ENCODE results near the gene XPO6. TPM values are rescaled to one million over a fixed set of nuclear protein-coding genes. Genes with fewer than 3 reads are reported as not detected.

Gene XPO6
- total RNA-seq, 1 donor from 2014 or later, result 230 TPM

DNA sequence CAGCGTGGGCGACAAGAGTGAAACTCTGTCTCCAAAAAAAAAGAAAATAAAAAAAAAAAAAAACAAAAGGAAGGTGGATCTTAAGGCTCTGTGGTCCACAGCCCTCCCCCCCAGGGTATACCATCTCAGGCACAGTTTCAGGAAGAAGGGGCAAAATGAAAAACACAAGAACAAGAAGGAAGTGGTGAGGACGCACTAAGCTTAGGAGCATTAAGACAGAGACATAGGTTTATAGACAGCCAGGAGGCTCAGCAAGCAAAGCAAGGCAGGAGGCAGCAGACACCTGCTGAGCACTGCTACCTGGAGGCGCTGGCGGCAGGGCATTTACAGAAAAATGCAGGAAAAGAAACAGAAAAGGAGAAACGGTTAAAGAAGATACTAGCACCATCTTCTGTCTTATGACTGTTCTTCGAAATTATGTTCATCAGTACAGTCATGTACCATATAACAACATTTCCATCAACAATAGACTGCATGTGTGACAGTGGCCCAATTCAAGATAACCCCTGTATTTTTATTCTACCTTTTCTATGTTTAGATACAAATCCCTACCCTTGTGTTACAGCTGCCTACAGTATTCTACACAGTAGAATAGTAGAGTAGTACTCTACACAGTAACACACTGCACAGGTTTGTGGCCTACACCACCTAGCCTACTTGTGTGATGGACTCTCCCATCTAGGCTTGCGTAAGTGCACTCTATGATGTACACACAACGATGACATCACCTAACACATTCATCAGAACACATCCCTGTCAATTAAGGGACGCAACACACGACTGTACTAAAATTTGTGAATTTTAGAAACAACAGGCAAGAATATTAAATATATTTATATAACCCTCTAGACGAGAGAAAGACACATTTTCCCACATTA is 62.5 kb downstream of the XPO6 start:
- no peaks in the 10 kb centered on the region for H3K9me3 Mint-ChIP-seq
- peaks cover 54% of the 10 kb centered on the region for H3K4me1 Mint-ChIP-seq
- intact Hi-C loops (cut with micrococcal nuclease), result no loop called here
- peak; percentile 78 for DNase-seq
- peak overlapping the region; percentile 39 for H3K4me3 Mint-ChIP-seq
- peaks cover 71% of the 10 kb centered on the region for H3K36me3 Mint-ChIP-seq (ENCODE audit: low read depth)
- H3K27me3 Mint-ChIP-seq, result no peaks in the 10 kb centered on the region
- peak overlapping the region; percentile 80 for H3K27ac Mint-ChIP-seq

DNA sequence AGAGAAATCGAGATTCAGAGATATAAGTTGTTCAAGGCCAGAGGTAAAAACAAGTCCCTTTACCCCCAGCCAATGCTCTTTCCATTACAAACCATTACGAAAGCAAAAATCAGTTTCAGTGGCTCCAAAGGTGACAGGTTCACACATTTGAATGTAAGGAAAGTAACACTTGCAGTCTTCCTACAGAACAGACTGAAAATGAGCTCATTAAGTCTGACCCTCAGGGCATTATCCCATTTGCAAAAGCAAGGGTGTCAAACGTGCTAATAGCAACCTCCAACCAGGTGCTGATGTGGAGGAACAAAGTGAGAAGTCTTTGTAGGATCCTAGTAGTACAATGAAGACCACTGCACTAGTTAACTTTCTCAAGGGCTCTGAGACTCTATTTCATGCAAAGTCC is 65.2 kb downstream of the XPO6 start:
- peaks cover 76% of the 10 kb centered on the region for H3K36me3 Mint-ChIP-seq (ENCODE audit: low read depth)
- no peak for DNase-seq
- no peak overlapping the region for H3K4me3 Mint-ChIP-seq
- H3K27me3 Mint-ChIP-seq, result no peaks in the 10 kb centered on the region
- H3K4me1 Mint-ChIP-seq, result peaks cover 75% of the 10 kb centered on the region
- H3K9me3 Mint-ChIP-seq, result no peaks in the 10 kb centered on the region
- intact Hi-C loops (cut with micrococcal nuclease), result no loop called here
- no peak overlapping the region for H3K27ac Mint-ChIP-seq

DNA sequence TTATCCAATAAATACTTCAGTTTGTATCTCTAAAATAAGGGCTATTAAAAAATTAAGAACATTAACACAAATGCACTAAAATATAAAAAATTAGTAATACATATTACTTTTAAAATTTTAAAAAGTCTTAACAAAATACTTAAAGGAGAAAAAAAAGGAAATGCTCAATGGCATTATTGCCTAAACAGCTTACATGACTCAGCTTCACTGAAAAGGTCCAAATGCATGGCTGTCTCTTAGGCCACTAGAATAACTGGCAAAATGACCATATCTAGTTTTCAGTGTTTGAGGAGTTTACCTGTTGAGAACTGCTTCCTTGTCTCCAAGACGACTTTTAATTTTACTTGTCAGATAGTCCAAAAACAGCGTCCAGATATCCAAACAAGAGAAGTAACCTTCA is 66.0 kb downstream of the XPO6 start:
- H3K27ac Mint-ChIP-seq, result peak overlapping the region; percentile 23
- H3K27me3 Mint-ChIP-seq, result no peaks in the 10 kb centered on the region
- H3K36me3 Mint-ChIP-seq (ENCODE audit: low read depth), result peaks cover 74% of the 10 kb centered on the region
- intact Hi-C loops (cut with micrococcal nuclease), result no loop called here
- DNase-seq, result no peak
- no peaks in the 10 kb centered on the region for H3K9me3 Mint-ChIP-seq
- H3K4me1 Mint-ChIP-seq, result peaks cover 76% of the 10 kb centered on the region
- H3K4me3 Mint-ChIP-seq, result no peak overlapping the region

DNA sequence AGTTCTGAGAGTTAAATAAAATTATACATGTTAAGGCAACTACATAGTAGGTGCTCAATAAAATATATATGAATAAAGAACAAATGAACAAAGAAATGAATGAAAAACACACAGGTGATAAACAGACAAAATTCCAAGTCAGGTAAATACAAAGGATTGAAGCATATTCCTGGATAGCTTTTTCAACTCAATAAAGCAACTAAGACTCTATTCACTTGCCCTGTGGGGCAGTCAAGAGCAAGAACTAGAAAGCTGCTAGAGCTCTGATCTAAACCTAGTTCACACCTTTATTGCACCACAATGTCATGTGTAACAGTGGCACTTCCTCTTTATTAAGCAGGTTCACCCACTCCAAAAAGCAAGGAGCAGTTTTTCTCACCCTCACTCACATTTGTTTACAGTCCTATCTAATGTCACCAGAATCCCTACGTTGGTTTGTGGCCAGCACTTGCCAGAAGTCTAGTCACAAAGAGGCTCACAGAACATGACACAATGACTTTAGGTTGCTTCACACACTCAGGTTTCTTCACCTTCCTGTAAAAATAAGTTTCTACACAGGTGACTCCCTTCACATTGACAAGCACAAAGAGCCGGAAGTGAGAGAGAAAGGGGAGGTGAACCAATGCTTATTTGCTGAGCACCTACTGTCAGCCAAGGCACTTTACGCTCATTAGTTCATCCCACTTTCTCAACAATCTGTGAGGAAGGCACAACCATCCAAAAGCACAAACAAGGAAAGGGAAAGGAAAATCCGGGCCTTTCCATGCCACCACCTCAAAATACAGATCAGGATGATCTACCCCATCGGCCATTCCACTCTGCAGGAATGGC is 70.8 kb downstream of the XPO6 start:
- peak overlapping the region; percentile 84 for H3K4me3 Mint-ChIP-seq
- DNase-seq, result peak; percentile 92
- no peaks in the 10 kb centered on the region for H3K27me3 Mint-ChIP-seq
- no peaks in the 10 kb centered on the region for H3K9me3 Mint-ChIP-seq
- peaks cover 56% of the 10 kb centered on the region for H3K36me3 Mint-ChIP-seq (ENCODE audit: low read depth)
- peaks cover 78% of the 10 kb centered on the region for H3K4me1 Mint-ChIP-seq
- intact Hi-C loops (cut with micrococcal nuclease), result loop anchor here (1.0 to 2.0 kb wide), 3 partner anchors 26 to 71 kb away; no protein-coding TSS in a partner anchor
- peak overlapping the region; percentile 95 for H3K27ac Mint-ChIP-seq

DNA sequence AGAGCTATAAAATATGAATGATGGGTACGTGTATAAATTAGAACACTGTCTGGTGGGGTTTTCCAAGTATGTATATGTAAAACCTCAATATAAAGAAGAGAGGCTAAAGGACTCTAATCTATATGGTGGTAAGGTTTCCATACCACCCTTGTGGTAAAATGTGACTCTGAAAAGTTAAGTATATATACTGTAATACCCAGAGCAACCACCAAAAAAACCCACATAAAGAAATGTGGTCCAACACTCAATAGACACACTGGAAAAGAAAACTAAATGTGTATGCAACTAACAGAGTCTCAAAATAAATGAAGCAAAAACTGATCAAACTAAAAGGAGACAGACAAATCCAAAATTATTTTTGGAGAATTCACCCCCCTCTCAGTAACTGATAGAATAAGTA is 72.2 kb downstream of the XPO6 start:
- Mint-ChIP-seq H3K27ac (peak overlapping the region; percentile 87), H3K36me3 (ENCODE audit: low read depth) (peaks cover 56% of the 10 kb centered on the region), H3K4me1 (peaks cover 67% of the 10 kb centered on the region), H3K4me3 (peak overlapping the region; percentile 74), H3K27me3 (no peaks in the 10 kb centered on the region), H3K9me3 (no peaks in the 10 kb centered on the region)
- peak; percentile 73 for DNase-seq
- intact Hi-C loops (cut with micrococcal nuclease), result loop anchor here (1.0 to 5.0 kb wide), 2 partner anchors 79 to 138 kb away; no protein-coding TSS in a partner anchor

DNA sequence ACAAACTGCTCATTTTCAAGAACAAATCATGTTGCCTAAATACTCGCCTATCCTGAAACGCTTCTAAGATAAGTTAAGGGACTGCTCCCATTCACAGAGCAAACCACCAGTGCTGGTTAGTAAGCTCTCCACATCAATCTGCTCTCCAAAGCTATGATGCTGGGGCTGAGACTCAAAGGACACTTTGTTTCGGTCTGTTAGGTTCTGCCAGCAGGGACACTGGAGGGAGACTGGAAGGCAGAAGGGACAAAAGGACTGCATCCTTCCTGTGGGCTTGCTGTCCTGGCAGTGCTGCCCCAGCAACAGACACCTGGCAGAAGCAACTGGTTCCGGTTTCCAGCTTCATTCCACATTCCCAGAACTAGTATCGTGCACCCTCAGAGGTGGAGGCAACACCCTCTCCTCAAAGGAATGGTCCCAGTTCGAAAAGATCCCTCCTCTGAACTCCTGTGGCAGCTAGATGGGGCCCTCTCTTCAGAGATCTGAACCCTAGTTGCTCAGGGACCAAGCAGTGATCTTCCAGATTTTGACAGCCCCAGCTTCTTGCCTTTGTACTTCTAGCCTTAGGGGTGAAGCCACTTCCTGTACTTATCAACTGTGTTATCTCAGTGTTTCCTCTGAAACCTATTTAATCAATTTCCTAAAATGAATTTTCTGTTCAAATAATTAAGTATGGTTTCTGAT is 74.9 kb downstream of the XPO6 start:
- Mint-ChIP-seq H3K27ac (peak overlapping the region; percentile 45), H3K4me1 (peaks cover 47% of the 10 kb centered on the region), H3K36me3 (ENCODE audit: low read depth) (peaks cover 56% of the 10 kb centered on the region), H3K4me3 (peak overlapping the region; percentile 16), H3K9me3 (no peaks in the 10 kb centered on the region), H3K27me3 (no peaks in the 10 kb centered on the region)
- DNase-seq, result peak; percentile 85
- intact Hi-C loops (cut with micrococcal nuclease), result loop anchor here (5.0 kb wide), 1 partner anchor 140 kb away; no protein-coding TSS in a partner anchor

DNA sequence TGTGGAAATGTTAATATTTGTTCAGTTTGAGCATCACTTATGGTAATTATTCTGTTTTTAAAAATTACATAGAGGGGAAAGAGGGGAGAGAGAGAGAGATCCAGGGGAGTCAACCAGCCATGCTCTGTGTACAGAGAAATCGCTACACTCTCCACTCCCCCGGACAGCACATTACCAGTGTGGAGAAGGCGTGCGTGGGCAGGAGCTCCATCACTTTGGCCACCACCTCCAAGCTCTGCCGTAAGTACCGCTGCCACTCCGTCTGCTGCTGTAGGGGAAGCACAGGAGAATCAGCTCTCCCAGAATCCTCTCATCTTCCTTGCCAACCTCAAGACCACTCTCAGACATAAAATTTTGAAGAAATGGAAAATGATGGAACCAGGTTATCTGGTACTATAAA is 78.1 kb downstream of the XPO6 start:
- H3K9me3 Mint-ChIP-seq, result no peaks in the 10 kb centered on the region
- H3K36me3 Mint-ChIP-seq (ENCODE audit: low read depth), result peaks cover 63% of the 10 kb centered on the region
- H3K27ac Mint-ChIP-seq, result no peak overlapping the region
- H3K27me3 Mint-ChIP-seq, result no peaks in the 10 kb centered on the region
- intact Hi-C loops (cut with micrococcal nuclease), result no loop called here
- no peak for DNase-seq
- H3K4me1 Mint-ChIP-seq, result peaks cover 26% of the 10 kb centered on the region
- H3K4me3 Mint-ChIP-seq, result no peak overlapping the region

DNA sequence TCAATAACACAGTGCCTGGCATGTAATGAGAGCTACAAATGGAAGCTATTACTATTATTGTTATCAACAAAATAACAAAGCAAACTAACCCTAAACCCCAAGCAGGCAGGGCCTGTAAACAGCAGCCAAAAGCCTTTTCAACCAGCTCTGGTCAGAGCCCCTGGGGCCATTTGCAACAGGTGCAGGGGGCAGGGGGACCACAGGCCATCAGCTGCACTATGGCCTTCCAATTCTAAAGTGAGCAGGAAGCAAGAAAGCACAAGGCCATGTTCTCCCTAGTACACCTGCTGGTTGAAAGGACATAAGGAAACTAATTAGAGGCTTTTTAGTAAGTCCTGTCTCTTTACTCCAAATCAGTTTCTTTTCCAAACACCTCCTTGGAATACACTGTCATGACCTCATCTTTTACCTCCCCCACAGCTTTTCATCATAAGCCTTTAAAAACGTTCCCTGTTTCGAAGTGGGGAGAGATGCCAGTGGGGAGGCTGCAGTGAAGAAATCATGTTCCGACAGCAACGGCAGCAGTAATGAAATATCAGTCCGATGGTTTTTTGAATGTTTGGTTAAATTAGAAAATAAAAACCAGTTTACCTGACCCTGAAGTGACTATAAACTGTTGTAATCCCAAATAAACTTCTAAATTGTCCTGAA is 79.9 kb downstream of the XPO6 start:
- Mint-ChIP-seq H3K9me3 (no peaks in the 10 kb centered on the region), H3K36me3 (ENCODE audit: low read depth) (peaks cover 67% of the 10 kb centered on the region), H3K4me1 (peaks cover 12% of the 10 kb centered on the region), H3K4me3 (no peak overlapping the region), H3K27ac (no peak overlapping the region), H3K27me3 (no peaks in the 10 kb centered on the region)
- intact Hi-C loops (cut with micrococcal nuclease), result no loop called here
- DNase-seq, result no peak

DNA sequence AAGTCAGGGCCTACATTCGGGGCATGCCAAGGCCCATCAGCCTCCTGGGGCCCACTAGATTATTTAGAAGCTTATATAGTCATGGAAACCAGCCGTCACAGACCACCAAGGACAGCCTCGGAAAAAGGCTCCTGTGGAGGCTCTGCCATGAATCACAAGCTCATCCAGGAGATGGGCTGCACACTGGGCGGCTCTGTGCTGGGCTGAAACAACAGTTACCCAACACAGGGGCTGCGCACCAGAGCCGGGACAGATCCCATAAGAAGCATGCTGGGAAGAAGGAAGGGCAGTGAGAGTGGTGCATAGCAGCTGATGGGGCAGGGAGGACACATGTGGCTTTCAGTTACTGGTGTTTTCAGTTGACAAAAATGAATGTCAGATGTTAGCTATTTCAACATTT is 80.6 kb downstream of the XPO6 start:
- Mint-ChIP-seq H3K27ac (no peak overlapping the region), H3K36me3 (ENCODE audit: low read depth) (peaks cover 72% of the 10 kb centered on the region), H3K4me1 (peaks cover 9% of the 10 kb centered on the region), H3K27me3 (no peaks in the 10 kb centered on the region), H3K9me3 (no peaks in the 10 kb centered on the region), H3K4me3 (no peak overlapping the region)
- no peak for DNase-seq
- intact Hi-C loops (cut with micrococcal nuclease), result no loop called here

DNA sequence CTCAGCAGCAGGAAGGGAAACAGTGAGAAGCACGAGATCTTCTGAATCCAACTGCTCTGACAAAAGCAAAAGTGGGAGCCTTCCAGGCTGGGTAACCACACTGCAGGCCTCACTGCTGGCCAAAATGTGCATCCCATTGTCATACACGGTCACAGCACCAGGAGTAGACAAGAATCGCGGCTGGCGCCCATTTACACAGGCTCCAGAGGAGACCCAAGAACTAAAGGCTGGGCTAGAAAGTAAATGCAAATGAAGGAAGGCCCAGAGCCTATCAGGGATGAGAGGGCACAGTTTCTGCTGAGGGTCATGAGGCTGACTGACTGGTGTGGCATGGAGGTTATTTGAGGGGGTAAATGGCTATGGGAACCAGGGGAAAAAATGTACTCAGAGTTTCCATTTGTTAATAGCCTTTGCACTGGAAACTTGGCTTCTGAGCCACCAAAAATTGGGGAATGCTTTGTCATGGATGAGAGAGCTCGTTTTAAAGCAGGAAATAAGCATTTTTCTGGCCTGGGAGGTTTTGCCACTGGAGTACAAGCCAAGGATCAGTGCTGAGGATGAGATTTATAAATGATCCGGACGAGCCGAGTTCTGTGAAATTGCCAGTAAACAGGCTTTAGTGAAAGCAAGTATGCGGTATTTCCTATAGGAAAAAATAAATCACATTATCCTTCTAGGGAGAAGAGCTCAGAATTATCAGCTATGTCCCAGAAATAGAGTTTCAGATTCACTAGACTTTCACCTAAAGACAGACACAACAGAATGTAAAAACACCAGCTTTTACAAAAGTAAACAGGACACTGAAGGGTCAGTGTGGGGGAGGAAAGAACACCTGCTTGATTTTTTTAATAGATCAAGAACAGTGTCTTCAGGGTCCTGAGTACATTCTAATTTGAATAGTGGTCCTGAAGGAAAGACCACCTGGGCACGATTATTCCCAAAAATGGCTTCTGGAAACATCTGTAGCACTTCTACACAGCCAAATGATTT is 81.4 kb downstream of the XPO6 start:
- no peak overlapping the region for H3K4me3 Mint-ChIP-seq
- H3K9me3 Mint-ChIP-seq, result no peaks in the 10 kb centered on the region
- H3K4me1 Mint-ChIP-seq, result peaks cover 9% of the 10 kb centered on the region
- DNase-seq, result no peak
- intact Hi-C loops (cut with micrococcal nuclease), result no loop called here
- peak overlapping the region; percentile 26 for H3K27ac Mint-ChIP-seq
- H3K36me3 Mint-ChIP-seq (ENCODE audit: low read depth), result peaks cover 73% of the 10 kb centered on the region
- no peaks in the 10 kb centered on the region for H3K27me3 Mint-ChIP-seq

DNA sequence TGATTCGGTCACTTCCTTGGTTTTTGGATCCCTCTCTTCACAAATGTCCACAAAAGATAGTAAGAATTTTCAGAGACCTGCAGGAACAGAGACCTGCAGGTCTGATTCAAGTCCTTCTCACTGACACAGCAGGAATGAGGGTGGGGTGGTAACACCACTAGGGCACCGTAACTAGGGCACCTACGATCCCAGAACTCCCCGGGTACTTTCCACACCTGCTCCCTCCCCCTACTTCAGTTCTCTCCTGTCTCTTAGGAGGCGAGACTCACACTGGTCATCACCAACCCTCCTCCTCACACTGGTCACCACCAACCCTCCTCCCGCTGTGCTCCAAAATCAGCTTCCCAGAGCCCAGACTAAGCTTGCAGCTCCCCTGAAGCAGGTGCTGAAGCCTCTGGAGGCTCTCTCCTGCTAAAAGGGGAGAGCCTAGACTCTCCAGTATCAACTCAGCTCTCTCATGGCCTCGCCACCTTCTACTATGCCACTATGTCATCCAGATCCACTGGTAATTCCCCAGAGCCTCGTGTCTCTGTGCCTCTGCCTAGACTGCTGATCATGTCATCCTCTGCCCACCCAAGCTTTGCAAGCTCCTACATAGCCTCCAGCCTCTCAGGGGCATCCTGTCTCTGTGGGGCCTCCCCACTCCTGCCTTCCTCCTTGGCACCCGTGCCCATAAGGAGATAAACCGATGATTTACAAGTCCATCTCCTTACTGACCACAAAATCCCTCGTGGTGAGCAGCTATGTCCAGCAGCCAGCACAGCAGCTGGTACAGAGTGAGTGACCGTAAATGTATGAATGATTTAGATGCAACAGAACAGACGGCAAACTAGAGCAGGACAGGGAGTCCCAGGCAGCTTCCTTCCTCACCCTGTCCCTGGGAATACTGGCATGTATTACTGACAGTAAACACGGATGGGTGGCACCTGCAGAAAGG is 84.8 kb downstream of the XPO6 start:
- DNase-seq, result no peak
- Mint-ChIP-seq H3K9me3 (no peaks in the 10 kb centered on the region), H3K4me1 (peaks cover 8% of the 10 kb centered on the region), H3K36me3 (ENCODE audit: low read depth) (peaks cover 68% of the 10 kb centered on the region), H3K27ac (peak overlapping the region; percentile 57), H3K4me3 (no peak overlapping the region), H3K27me3 (no peaks in the 10 kb centered on the region)
- intact Hi-C loops (cut with micrococcal nuclease), result no loop called here

DNA sequence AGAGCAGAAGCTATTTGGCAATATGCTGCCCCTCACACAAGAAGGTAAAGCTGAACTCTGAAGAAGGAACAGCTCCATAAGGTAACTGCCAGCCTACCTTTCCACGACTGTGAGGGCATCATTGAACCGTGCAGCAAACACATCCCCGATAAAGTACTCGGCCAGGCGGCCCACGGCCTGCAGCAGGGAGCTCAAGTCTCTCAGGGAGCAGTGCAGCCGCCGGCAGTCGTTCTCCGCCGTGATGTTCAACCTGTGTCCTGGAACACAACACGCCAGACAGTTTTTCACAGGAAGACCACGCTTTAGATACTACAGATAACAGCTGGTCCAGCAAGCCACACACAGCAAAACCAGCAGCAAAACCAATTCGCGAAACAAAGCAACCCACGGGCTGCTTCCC is 86.2 kb downstream of the XPO6 start:
- no peak for DNase-seq
- Mint-ChIP-seq H3K27me3 (no peaks in the 10 kb centered on the region), H3K4me1 (peaks cover 6% of the 10 kb centered on the region), H3K27ac (no peak overlapping the region), H3K9me3 (no peaks in the 10 kb centered on the region), H3K36me3 (ENCODE audit: low read depth) (peaks cover 73% of the 10 kb centered on the region), H3K4me3 (no peak overlapping the region)
- intact Hi-C loops (cut with micrococcal nuclease), result no loop called here

Measured in activated CD4-positive, alpha-beta T cell treated with anti-CD3 and anti-CD28 coated beads, Interleukin-2, amount 10 ng/mL, durations not matched to agents 24 days and 14 days (primary cell).